SH-SY5Y (cell line): ENCODE results near the gene SPATA20.

ENCODE experiments used
- GATA2 ChIP-seq: IDR thresholded peaks from 2 replicates; pipeline ENCODE4 v1.6.1; 2011; ENCODE audit warnings: mild to moderate bottlenecking, low read depth, low read length
- GATA3 ChIP-seq: IDR thresholded peaks from 2 replicates; pipeline ENCODE4 v1.6.1; 2011; ENCODE audit warnings: low read depth, mild to moderate bottlenecking, low read length, moderate library complexity

DNA sequence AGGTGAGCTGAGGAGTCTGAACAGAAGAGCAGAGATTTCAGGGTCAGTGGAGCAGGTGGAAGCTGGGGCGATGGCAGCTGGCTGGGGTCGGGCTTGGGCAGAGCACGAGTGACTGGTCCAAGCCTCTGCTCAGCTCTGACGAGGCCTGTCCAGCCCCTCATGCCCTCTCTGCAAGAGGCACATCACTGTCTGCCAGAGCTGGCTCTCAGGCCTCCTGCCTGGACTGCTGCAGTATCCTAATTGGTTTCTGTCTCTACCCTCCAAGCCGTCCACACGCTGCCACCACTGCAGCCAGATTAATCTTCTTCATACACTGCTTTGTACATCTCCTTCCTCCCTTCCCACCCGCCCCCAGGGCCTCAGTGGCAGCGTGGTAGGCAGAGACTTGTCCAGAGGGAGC, 38.9 kb downstream of the SPATA20 start:
- TF ChIP-seq GATA3: no peak
- TF ChIP-seq GATA2: no peak
